Measurements from ENCODE around the gene FRAS1.

FRAS1 gene

GRCh38 chr4:78585633-78586032, 528.5 kb downstream of the FRAS1 start:
- no peaks in the 10 kb centered on the region for H3K27me3 ChIP-seq
- peaks cover 15% of the 10 kb centered on the region for H3K4me1 ChIP-seq
- H3K4me3 ChIP-seq, result no peak overlapping the region
- no peak overlapping the region for H3K4me2 ChIP-seq
- no peak for TF ChIP-seq Cebpa-rat (IDR thresholded peaks at IDR 0.05)
- no peak overlapping the region for H3K27ac ChIP-seq
- no peaks in the 10 kb centered on the region for H4K20me1 ChIP-seq
- no peaks in the 10 kb centered on the region for H3K9me3 ChIP-seq
- no peak overlapping the region for H3K9ac ChIP-seq
- no peaks in the 10 kb centered on the region for H3K36me3 ChIP-seq

GRCh38 chr4:78588894-78589545, 531.9 kb downstream of the FRAS1 start:
- no peak overlapping the region for H3K9ac ChIP-seq
- peaks cover 15% of the 10 kb centered on the region for H3K4me1 ChIP-seq
- H3K27ac ChIP-seq, result no peak overlapping the region
- H3K4me3 ChIP-seq, result no peak overlapping the region
- no peaks in the 10 kb centered on the region for H4K20me1 ChIP-seq
- no peaks in the 10 kb centered on the region for H3K27me3 ChIP-seq
- no peaks in the 10 kb centered on the region for H3K9me3 ChIP-seq
- H3K36me3 ChIP-seq, result no peaks in the 10 kb centered on the region
- TF ChIP-seq Cebpa-rat (IDR thresholded peaks at IDR 0.05), result no peak
- H3K4me2 ChIP-seq, result peak overlapping the region; percentile 38

DNA sequence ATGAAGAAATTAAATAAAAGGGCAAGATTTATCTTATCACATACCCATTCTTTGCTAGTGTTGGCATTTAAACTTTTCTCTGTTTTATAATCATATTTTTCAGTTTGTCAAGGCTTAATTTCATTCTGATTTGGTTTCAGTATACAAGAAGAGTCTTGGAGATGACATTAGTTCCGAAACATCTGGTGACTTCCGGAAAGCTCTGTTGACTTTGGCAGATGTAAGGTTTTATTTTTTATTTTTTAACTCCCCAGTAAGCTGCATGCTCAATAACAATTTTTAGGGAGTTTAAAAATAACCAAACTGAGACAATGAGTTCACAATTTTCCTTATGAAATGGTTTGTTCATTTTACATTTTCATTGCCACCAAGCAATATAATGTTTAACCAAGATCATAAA, 534.3 kb downstream of the FRAS1 start:
- Histone ChIP-seq H3K36me3 (no peaks in the 10 kb centered on the region), H4K20me1 (no peaks in the 10 kb centered on the region), H3K4me2 (no peak overlapping the region), H3K4me1 (peaks cover 15% of the 10 kb centered on the region), H3K9me3 (no peaks in the 10 kb centered on the region), H3K27ac (no peak overlapping the region), H3K9ac (no peak overlapping the region), H3K27me3 (no peaks in the 10 kb centered on the region), H3K4me3 (no peak overlapping the region)
- TF ChIP-seq Cebpa-rat (IDR thresholded peaks at IDR 0.05), result no peak

DNA sequence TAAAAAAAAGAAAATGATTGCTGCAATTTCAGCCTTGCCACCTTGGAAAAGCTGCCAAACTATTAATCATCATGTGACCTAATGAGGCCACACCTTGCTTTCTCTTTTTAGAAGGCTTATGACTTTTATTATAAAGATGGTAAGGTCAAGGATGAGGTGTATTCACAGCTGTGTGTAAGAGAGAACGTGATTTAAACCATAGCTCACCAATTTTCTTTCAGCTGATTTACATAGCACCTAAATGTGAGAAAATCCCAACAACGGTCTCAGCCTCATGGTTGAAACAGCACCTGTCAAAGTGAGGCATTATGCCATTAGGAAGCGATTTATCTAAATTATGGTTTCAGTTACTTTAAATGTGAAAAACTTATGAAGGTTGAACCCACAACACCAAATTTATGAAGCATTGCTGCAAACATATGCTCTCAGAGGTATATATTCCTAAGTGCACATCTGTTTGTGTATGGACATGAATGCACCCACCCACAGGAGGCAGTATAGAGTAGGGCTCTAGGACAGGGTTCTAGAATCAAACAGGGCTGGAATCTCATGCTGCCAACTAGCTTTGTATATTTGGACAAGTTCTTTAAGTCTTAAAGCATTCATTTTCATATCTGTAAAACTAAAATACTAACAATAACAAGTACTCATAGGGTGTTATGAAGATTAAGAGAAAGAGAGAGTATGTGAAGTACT, 535.1 kb downstream of the FRAS1 start:
- Histone ChIP-seq H3K27me3 (no peaks in the 10 kb centered on the region), H3K4me1 (peaks cover 15% of the 10 kb centered on the region), H3K36me3 (no peaks in the 10 kb centered on the region), H3K27ac (no peak overlapping the region), H3K4me2 (no peak overlapping the region), H3K9ac (no peak overlapping the region), H3K9me3 (no peaks in the 10 kb centered on the region), H4K20me1 (no peaks in the 10 kb centered on the region), H3K4me3 (no peak overlapping the region)
- no peak for TF ChIP-seq Cebpa-rat (IDR thresholded peaks at IDR 0.05)

All from BLaER1 (cell line).